HG03521 (cell line): ENCODE results near the gene C20orf144.

Experiments
- ATAC-seq: cut with Tn5 transposase; IDR thresholded peaks from one replicate; pipeline ENCODE4 v1.9.1; 2021; ENCODE audit warnings: mild to moderate bottlenecking, moderate library complexity; ENCODE audit not compliant: unreplicated experiment

Gene C20orf144

DNA sequence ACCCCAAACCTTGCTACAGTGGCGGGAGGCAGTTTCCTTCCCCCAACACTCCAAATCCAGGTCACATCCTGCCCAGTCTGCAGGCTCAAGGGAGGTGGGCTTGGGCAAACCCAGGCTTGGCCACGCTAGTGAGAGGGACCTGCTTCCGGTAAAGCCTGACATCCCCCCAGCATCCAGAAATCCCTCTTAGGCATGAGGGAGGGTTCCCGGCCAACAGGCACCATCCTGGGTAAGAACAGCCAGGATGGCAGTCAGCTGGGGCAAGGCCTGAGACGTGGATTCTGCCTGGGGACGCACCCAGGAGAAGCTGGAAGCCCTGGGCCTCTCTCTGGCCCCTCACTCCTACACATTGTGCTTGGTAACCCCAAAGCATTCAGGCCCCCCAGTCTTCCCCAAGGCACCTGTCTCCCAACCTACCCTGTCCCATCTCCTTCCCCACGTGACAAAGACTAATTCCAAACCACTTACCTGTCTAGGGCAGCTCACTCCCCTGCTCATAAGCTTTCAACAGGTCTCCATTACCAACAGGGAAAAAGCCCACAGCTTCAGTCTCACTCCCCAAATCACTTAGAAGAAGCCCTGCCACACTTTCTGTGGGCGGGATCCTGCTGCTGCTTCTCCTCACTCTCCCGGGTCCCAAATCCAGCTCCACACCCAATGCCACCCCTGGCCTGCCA, 2.1 kb downstream of the C20orf144 start:
- ATAC-seq: no peak

DNA sequence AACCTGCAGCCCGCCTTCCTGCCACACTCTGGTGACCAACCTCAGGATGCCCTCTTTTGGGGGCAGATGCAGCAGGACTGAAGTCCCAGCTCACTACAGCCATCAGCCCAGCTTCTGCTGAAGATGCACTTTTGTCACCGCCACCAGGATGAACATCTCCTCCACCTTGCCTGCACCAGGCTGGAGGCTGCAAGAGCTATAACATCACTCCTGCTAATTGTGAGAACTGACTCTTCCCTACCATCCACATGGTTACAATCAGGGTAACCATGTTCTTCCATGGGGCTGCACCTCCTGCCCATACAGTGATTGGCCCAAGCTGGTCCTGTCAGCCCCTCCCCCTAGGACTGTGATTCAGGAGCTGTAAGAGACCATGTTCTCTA, 2.6 kb downstream of the C20orf144 start:
- no peak for ATAC-seq

DNA sequence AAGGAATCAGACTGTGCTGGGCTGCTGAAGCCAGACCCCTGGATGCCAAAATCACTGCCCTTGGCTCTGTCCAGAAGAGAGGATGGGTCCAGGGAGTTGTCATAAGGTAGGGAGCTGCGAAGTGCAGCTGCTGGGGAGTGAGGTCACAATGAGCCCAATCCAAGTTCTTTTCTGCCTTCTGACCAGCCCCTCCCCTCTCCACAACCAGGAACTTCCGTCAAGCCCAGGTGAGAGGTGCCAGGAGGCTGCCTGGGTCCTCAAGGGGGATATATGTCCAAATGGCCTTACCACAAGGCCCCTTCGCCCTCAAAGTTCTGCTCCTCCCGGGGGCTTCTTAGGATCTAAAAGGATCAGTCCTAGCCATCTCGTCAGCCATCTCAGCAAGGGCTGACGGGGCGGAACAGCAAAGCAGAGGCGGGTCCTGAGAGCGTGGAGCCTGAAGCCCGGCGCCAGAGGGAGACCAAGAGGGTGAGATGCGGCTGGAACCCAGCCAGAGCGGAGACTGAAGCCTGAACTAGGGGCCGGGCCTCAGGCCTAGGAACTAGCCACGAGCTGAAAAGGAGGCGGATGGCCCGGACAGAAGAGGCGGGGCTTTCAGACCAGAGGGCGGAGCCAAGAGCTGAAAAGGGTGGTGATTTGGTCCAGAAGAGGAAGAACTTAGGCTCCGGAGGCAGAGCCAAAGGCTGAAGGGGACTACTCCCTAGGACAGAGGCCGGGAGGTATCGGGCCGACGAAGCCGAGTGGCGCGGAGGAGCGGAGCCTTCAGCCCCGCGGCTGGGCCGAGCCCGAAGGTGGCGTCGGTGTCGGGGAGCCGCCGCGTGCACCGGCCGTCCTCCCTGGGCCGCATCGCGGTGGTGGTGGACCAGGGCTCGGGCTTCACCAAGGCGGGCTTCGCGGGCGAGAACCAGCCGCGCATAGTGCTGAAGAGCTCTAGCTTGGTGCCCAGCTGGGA, 4.4 kb downstream of the C20orf144 start, which contains the start of gene ACTL10:
ACTL10 (plus strand) TSS at position 651 of the 952 bp plus-strand sequence. CDS start 555 bp downstream, outside the sequence.
- peak; percentile 66 for ATAC-seq

DNA sequence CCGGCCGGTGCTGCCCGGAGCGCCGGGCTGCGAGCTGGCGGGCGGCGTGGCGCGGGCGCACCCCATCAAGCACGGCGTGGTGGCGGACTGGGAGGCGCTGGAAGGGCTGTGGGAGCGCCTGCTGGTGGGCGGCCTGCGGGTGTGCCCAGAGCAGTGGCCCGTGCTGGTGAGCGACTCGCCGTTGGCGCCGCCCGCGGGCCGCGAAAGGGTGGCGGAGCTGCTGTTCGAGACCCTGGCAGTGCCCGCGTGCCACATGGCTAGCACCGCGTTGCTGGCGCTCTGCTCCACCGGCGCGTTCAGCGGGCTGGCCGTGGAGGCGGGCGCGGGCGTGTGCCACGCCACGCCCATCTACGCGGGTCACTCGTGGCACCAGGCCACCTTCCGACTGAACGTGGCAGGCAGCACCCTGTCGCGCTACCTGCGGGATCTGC, 5.1 kb downstream of the C20orf144 start:
- ATAC-seq: peak; percentile 24

- no peak for ATAC-seq
Measured at GRCh38 chr20:33667676-33668465, 5.7 kb downstream of the C20orf144 start.

DNA sequence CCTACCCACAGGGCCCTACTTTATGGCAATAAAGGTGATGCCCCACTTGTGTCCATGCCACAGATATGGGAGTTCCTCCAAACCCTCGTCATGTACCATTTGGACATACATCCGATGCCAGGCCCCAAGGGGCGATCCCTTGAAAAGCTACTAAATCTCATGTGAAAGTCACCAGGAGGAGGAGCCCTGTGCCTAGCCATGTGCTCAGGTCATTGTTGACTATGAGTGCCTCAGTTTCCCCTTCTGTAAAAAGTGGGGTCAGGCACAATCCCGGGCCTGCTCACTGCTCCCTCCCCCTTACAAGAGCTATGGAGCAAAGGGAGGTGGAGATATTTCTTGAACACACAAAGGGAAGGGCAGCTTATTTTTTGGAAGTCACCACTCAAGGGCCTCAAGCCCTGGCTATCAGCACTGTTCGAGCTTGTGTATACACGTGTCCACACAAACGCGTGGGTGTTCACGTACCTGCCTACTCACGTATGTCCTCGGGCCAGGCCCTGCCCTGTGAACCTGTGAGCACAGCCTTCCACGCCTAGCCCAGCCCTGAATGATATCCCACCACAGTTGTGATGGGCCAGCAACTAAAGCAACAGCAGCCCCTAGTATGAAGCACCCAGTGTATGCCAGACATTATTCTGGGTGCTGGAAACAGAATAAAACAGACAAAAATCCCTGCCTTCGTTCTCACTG, 6.5 kb downstream of the C20orf144 start:
- ATAC-seq: no peak

- no peak for ATAC-seq
Measured at GRCh38 chr20:33669224-33669623, 7.1 kb downstream of the C20orf144 start.

GRCh38 chr20:33669873-33670640, 7.9 kb downstream of the C20orf144 start:
- no peak for ATAC-seq

DNA sequence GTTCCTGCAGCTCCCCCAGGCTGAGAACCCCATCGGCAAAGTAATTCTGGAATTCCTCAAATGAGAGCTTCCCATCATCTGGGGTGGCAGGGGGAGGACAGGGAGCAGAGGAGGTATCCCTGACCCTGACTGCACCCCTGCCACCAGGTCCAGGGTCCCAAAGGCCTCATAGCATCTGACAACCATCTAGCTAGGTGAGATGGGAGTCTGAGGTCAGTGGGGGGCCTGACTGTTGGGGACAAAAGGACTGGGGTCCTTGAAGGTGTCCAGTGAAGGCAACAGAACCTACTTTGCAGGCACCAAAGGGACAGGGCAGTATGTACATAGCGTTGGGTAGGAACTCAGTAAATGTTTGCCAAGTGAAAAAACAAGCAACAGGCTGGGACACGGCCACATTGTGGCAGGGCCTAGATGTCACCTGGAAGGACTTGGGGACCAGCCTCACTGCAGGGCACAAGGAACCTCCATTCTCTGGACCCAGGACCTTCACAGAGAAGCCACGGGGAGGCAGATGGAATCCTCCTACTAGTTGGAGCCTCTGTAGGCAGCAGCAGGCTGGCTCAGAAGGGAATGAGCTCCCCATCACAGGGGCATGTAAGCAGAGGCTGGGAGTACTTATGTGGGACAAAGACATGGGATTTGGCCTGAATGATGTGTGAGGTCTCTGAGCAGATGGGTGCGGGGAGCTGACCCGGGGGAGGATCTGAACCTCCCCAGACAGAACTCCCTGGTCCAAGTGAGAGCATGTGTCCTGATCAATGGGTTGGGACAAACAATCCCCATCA, 8.8 kb downstream of the C20orf144 start:
- ATAC-seq: no peak

DNA sequence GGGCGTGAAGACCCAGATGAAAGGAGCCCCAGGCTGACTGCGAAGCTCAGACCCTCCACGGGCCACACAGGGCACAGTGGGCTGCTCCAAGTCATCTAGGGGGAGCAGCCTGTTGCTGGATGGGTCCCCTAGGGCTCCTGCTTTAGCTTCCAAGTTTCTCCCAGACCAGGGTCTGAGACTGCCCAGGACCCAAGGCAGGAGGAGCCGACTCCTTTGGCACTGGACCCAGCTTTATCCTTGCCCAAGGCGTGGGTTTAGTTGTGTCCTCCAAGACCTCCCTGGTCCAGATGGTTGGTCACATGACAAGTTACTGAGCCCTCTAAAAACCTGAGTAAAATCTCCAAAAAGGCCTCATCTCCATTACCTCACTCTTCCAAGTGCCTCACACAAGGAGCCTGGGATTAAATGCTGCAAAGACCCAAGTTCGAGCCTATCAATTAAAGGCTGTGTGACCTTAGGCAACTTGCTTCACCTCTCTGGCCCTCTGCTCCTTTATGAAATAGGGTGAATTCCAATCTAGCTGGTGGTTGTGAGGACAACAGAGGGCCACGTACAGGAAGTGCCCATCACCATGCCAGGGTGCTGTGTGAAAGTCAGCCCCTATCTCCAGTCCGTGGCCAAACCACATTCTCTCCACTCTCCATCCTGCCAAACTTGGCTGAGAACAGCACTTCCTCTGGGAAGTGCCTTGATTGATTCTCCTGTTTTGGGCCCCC, 9.6 kb downstream of the C20orf144 start:
- ATAC-seq: no peak

GRCh38 chr20:33672426-33673113, 10.4 kb downstream of the C20orf144 start:
- ATAC-seq: no peak

- no peak for ATAC-seq
Measured at GRCh38 chr20:33673114-33673409, 10.9 kb downstream of the C20orf144 start.

DNA sequence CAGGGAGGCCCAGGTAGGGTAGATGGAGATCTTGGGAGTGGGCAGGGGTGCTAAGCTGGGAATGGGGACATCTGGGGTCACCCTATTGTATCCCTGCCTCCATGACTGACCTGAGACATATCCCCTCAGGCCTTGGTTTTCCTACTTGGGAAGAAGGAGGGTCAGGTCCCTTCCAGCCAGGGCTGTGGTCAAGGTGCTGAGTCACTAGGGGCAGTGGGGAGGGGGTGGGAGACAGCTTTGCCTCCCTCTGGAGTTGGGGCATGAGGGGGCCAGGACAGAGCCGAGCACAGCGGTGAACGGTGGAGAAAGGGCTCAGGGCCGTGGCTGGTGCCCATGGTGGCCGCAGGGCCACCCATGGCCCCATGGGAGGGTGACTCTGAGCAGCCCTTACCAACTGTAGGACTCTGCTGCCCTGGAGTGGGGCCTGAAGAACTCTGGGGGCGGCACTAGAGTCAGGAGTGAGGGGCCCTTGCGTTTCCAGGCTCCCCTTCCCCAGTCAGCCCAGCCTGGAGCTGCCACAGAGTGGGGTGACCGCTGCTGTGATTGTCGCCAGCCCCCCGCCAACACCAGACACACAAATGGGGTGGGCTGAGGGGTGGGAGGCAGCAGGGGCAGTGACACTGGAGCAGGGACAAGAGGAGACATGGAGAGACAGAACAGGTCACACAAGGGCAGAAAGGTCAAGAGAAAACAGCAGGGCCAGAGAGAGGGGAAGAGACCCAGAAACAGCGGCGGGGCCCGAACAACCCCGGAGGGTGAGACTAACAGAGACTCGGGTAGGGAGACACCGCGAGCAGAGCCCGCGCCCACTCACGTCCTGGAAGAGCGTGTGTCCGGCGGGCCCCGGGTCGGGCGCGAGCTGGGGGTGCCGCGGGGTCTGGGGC, 11.5 kb downstream of the C20orf144 start:
- no peak for ATAC-seq

DNA sequence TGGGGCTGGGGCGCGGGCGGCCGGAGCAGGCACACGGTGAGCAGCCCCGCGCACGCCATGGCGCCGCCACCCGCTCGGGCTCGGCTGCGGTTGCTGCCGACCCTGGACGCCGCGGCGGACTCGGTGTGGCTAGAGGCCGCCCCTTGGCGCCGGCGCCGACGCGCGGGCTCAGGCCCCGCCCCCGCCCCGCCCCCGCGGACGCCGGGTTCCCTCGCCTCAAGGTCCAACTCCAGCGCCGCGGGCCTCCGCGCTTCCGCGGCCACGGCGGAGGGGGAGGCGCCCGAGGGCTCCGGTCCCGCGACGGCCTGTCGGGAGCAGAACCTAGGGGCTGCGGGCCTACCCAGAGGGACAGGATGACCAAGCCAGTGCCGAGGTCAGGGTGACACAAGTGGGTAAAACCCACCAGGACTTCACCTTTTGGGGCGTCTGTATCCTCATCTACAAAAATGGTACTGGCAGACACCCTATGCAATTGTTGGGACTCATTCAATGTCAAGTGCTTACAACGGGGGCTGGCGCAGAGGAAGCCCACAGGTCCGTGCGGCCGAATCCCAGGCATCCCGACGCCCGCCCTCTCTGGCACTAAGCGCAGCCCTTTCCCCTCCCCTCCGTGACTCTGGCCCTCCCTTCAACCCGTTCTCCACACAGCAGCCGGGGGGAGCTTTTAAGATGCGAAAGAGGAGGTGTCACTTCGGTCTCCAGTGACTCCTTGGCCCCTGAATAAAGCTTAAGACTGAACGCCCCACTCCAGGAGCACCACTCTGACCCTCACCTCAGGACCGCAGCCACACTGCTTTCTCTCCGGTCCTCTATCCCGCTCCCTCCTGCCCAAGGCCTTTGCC, 12.4 kb downstream of the C20orf144 start, which contains the start of gene NECAB3:
NECAB3 (minus strand) TSS at position 135 of the 842 bp plus-strand sequence; CDS start at position 59, 76 bp downstream.
- ATAC-seq: peak; percentile 44

DNA sequence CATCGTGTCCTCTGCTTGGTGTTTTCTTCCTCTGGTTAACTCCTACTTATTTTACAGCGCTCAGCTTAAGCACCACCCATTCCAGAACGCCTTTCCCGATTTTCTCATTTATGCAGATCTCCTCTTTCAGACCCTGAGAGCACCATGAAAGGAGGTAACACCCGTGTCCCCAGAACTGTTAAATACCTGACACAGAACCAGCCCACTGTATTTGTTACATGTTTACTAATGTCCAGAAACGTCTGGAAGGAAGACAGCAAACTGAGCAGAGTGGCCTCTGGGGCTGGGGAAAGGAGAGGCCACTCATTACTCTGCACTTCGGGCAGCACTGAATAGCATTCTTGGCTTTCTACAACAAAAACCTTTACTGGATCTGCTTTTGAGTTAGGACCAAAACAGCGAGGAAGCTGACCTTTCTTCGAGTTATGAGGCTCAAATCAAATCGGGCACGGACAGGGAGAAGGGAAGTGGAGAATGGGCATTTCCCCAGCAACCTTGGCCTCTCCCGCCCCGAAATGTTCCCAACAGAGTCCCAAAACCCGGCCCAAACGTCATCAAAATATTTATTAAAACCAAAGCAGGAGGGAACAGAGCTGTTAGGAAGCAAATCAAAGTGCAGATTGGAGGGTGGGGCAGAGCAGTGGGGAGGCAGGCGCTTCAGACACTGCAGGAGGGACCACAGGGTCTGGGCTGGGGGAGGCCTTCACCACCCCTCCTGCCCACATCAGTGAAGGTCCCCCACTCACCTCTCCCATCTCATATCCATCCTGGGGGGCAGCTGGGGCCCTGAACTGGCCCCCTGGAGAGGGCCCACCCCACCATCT, 13.2 kb downstream of the C20orf144 start:
- ATAC-seq: no peak
